ENCODE results near the gene RAB43.

GRCh38 chr3:129085818-129086217, 35.8 kb downstream of the RAB43 start:
- TF ChIP-seq CTCF (IDR thresholded peaks at IDR 0.05; ENCODE audit: insufficient read depth, low read length): no peak
- TF ChIP-seq POLR2AphosphoS5 (IDR thresholded peaks at IDR 0.05; ENCODE audit: low read depth): no peak
- TF ChIP-seq GABPA (IDR thresholded peaks at IDR 0.05; ENCODE audit: low read depth): no peak
